Hepatocyte (in vitro differentiated cells): ENCODE results near the gene COA1.
"Not testable (repeated sequence)": the region's sequence is repeated elsewhere in the genome, so short reads cannot be mapped to it uniquely, and the experiment has no call there.

Source experiments
- EZH2 ChIP-seq: fragments of 200-600 bp; sonication (generic); IDR thresholded peaks from 2 replicates; pipeline ENCODE4 v1.6.1; 2016; ENCODE audit warnings: antibody characterized with exemption, mild to moderate bottlenecking, borderline replicate concordance
- EZH2phosphoT487 ChIP-seq: fragments of 200-600 bp; sonication (generic); IDR thresholded peaks from one replicate; pipeline ENCODE4 v1.6.1; 2018; ENCODE audit warnings: antibody characterized with exemption, mild to moderate bottlenecking, low read depth, moderate library complexity; ENCODE audit not compliant: unreplicated experiment, severe bottlenecking
- TF ChIP-seq, protein P1 (sequence below): fragments of 200-600 bp; sonication (generic); IDR thresholded peaks from 2 replicates; pipeline ENCODE4 v1.5.1; 2016; ENCODE audit warnings: antibody characterized with exemption, mild to moderate bottlenecking; ENCODE audit not compliant: poor library complexity

DNA sequence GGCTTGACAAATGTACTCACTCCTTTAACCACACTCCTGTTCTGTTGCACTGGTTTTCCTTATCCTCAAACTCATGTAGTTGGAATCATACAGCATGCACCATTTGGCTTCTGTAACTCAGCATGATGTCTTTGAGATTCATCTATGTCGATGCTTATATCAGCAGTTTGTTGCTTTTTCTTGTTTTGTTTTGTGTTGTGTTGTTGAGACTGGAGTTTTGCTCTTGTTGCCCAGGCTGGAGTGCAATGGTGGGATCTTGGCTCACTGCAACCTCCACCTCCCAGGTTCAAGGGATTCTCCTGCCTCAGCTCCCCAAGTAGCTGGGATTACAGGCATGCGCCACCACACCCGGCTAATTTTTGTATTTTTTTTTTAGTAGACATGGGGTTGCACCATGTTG lies 101.5 kb downstream of the COA1 start:
- not testable (repeated sequence) for TF ChIP-seq EZH2, EZH2phosphoT487
- TF ChIP-seq, protein P1, sequence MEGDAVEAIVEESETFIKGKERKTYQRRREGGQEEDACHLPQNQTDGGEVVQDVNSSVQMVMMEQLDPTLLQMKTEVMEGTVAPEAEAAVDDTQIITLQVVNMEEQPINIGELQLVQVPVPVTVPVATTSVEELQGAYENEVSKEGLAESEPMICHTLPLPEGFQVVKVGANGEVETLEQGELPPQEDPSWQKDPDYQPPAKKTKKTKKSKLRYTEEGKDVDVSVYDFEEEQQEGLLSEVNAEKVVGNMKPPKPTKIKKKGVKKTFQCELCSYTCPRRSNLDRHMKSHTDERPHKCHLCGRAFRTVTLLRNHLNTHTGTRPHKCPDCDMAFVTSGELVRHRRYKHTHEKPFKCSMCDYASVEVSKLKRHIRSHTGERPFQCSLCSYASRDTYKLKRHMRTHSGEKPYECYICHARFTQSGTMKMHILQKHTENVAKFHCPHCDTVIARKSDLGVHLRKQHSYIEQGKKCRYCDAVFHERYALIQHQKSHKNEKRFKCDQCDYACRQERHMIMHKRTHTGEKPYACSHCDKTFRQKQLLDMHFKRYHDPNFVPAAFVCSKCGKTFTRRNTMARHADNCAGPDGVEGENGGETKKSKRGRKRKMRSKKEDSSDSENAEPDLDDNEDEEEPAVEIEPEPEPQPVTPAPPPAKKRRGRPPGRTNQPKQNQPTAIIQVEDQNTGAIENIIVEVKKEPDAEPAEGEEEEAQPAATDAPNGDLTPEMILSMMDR = not testable (repeated sequence)
